ENCODE results near the gene RASA4B. TPM values are rescaled to one million over a fixed set of nuclear protein-coding genes. Genes with fewer than 3 reads are reported as not detected.
"Not testable (repeated sequence)": the region's sequence is repeated elsewhere in the genome, so short reads cannot be mapped to it uniquely, and the experiment has no call there.

The RASA4B gene
- total RNA-seq, 2 donors from 2014 or later: 13.2 to 30.0 TPM

DNA sequence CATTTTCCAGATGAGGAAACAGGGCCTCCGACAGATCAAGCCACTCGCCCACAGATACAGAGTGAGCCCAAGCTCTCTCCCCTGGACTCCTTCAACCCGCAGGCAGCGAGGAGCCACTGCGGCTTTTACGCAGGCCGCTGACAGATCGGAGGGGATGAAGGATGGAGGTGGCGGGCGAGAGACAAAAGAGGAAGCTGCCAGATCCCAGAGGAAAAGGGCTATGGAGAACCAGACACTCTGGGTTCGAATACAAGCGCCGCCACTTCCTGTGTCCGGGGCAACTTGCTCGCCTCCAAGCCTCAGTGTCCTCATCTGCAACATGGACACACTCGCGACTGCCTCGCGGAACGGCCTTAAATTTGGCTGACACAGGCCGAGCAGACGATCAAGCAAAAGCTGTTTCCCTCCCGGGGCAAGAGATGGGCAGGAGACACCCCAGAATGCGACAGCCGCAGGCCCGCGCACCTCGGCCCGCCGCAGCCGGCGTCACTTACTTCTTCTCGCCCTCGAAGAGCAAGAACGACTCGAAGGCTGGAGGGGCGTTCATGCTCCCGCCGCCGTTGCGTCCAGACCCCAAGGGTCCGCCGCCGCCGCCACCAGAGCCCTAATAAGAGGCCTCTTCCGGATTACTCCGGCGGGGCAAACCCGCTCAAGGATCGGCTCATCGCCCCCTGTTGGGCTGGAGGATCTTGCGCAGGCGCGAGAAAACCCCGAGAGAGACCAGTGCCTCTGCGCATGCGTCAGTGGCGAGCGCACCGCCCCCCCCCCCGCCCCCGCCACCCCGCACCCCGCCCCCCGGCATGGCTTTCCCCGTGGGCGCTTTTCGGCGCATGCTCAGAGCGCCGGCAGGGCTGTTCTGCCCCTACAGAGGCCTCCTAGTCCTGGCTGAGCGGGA, 39.0 kb downstream of the RASA4B start, which contains the start of gene POLR2J:
Gene POLR2J (minus strand): TSS at position 609 of the 895 bp plus-strand sequence. CDS start 62 bp downstream, at position 547.
- H3K9ac ChIP-seq (ENCODE audit: low read depth in 2 of 2, low read length in 2 of 2); H3K27ac ChIP-seq; H3K27me3 ChIP-seq; intact Hi-C loops (cut with DNase I); H3K9me3 ChIP-seq; H3K4me1 ChIP-seq; H3K36me3 ChIP-seq: not testable (repeated sequence)
- peak within 1 kb of the TSS; percentile 30 for H3K4me3 ChIP-seq
- TF ChIP-seq, protein P1, sequence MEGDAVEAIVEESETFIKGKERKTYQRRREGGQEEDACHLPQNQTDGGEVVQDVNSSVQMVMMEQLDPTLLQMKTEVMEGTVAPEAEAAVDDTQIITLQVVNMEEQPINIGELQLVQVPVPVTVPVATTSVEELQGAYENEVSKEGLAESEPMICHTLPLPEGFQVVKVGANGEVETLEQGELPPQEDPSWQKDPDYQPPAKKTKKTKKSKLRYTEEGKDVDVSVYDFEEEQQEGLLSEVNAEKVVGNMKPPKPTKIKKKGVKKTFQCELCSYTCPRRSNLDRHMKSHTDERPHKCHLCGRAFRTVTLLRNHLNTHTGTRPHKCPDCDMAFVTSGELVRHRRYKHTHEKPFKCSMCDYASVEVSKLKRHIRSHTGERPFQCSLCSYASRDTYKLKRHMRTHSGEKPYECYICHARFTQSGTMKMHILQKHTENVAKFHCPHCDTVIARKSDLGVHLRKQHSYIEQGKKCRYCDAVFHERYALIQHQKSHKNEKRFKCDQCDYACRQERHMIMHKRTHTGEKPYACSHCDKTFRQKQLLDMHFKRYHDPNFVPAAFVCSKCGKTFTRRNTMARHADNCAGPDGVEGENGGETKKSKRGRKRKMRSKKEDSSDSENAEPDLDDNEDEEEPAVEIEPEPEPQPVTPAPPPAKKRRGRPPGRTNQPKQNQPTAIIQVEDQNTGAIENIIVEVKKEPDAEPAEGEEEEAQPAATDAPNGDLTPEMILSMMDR (IDR thresholded peaks at IDR 0.05): peak; percentile 30
- DNase-seq: peak; percentile 95

DNA sequence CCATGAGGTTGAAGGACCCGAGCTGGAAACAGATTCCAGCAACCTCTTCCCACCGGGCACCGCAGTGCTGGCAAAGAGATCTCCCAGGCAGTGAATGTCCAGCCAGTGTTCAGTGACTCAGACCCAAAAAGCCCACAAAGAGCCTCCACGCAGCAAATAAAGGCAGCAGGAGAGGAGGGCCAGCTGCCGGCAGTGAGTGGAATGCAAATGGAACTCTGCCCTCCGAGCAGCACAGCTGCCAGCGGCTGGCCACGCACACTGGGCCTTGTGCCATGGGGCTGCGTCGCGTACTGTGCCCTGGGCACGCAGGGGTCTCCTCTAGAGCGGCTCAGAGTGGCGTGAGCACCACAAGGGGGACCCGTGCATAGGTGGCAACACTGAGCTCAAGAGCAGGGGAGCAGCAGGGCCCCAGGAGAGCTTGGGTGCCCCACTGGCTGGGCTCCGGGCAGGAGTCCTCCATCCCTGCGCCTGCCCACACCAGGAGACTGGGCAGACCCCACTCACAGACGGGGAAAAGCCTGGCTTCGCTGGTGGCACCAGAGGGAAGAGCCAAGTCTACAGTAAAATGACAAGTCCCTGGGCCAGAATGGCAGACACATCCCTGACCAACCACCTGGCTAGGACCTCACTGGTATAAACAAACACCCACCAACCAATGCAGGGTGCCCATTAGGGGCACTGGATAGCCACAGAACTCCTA, 42.7 kb downstream of the RASA4B start:
- DNase-seq; H3K9me3 ChIP-seq; intact Hi-C loops (cut with DNase I); H3K36me3 ChIP-seq; H3K9ac ChIP-seq (ENCODE audit: low read depth in 2 of 2, low read length in 2 of 2); H3K27me3 ChIP-seq; H3K4me3 ChIP-seq; H3K4me1 ChIP-seq; H3K27ac ChIP-seq: not testable (repeated sequence)

DNA sequence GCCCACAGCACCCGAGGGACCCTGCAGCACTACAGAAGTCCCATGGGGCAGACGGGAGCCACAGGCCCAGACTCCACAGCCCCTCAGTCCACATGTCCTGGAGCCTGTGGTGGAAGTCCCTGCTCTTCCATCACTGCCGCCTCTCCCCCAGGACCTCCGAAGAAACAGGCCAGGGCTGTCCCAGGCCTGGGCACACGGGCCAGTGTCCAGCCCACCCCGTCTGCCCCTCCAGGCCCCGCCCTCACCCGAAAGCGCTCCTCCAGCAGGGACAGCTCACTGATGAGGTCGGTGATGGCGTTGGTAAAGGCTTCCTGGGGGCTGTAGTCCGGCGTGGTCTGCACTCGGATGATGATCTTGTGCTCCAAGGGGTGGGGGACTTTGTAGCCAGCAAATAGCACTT, 43.5 kb downstream of the RASA4B start:
- H3K4me1 ChIP-seq; H3K9ac ChIP-seq (ENCODE audit: low read depth in 2 of 2, low read length in 2 of 2); DNase-seq; H3K27ac ChIP-seq; H3K4me3 ChIP-seq; intact Hi-C loops (cut with DNase I); H3K9me3 ChIP-seq; H3K36me3 ChIP-seq; H3K27me3 ChIP-seq: not testable (repeated sequence)

DNA sequence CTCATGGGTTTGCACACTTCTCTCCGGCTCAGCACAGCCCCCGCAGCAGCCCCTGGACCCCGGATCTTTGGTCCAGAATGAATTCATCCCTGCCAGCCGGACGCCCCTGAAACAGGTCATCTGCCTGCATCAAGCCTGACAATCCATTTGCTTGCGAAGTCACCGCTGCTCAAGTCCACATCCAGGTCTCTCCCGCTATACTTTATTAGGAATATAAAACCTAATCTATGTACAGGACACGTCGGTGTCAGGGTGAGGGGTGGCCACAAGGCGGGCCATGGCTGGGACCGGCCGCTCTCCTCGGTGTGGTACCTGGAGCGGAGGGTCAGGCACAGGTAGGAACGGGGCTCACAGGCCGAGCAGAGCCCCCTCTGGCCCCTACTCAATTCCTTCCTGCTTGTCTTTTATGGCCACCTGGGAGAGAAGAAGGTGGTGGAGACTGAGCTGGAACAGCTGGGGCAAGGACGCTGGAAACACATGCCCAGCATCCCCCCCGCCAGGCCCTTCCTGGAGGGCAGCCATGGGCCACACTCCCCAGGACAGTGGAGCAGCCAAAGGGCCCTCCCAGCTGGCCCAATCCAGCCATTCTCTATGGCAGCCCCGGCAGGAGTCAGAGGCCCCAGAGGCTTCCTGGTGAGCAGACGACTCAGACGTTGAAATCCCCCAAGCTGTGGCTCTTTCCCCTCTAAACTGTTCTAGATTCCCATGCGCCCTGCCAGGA, 44.1 kb downstream of the RASA4B start:
- H3K27ac ChIP-seq: no peak overlapping the region
- DNase-seq: no peak
- H3K9ac ChIP-seq (ENCODE audit: low read depth in 2 of 2, low read length in 2 of 2): no peak overlapping the region
- H3K9me3 ChIP-seq: no peaks in the 10 kb centered on the region
- no peaks in the 10 kb centered on the region for H3K27me3 ChIP-seq
- no peak overlapping the region for H3K4me3 ChIP-seq
- intact Hi-C loops (cut with DNase I): no loop called here
- TF ChIP-seq, protein P1 (IDR thresholded peaks at IDR 0.05): no peak
- peaks cover 3% of the 10 kb centered on the region for H3K36me3 ChIP-seq
- H3K4me1 ChIP-seq: no peaks in the 10 kb centered on the region

DNA sequence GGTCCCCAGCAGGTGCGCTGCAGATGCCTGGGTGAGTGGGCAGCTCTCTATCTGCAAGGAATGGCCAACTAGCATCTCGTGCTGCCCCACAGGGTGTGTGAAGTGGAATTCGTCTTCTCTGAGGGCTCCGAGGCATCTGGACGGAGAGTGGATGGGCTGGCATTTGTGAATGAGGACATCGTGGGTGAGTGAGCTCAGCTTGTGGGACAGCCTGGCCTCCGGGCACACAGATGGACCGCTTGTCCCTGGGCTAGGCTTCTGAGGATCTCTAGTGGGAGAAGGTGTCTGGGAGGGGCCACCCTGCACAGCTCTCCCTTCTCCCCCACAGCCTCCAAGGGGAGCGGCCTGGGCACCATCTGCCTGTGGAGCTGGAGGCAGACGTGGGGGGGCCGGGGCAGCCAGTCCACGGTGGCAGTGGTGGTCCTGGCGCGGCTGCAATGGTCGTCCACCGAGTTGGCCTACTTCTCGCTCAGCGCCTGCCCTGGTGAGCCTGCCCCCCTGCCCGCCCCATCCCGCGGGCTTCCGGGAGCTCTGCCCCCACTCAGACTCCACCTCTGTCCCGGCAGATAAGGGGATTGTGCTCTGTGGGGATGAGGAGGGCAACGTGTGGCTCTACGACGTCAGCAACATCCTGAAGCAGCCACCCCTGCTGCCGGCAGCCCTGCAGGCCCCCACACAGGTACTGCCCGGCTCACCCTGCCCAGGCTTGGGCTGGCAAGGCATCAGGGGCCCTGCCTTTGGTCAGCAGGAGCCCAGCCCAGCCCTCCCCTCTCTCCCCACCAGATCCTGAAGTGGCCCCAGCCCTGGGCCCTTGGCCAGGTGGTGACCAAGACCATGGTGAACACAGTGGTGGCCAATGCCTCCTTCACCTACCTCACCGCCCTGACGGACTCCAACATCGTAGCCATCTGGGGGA, 45.2 kb downstream of the RASA4B start:
- peaks cover 4% of the 10 kb centered on the region for H3K36me3 ChIP-seq
- DNase-seq: no peak
- intact Hi-C loops (cut with DNase I): no loop called here
- no peaks in the 10 kb centered on the region for H3K9me3 ChIP-seq
- no peak overlapping the region for H3K9ac ChIP-seq (ENCODE audit: low read depth in 2 of 2, low read length in 2 of 2)
- TF ChIP-seq, protein P1 (IDR thresholded peaks at IDR 0.05): no peak
- no peak overlapping the region for H3K27ac ChIP-seq
- no peaks in the 10 kb centered on the region for H3K4me1 ChIP-seq
- H3K4me3 ChIP-seq: no peak overlapping the region
- H3K27me3 ChIP-seq: no peaks in the 10 kb centered on the region
